Measurements from ENCODE around the gene OAS2.
"Not testable (repeated sequence)": the region's sequence is repeated elsewhere in the genome, so short reads cannot be mapped to it uniquely, and the experiment has no call there.

The OAS2 gene

GRCh38 chr12:112986291-112986800, 8.0 kb downstream of the OAS2 start:
- DNase-seq: no peak

- peak in 1 of 2 experiments; percentile 11 for DNase-seq
These were observed 9.2 kb downstream of the OAS2 start for GRCh38 chr12:112987561-112987960.

GRCh38 chr12:112988224-112988623, 9.9 kb downstream of the OAS2 start:
- DNase-seq: peak in 1 of 2 experiments; percentile 20

- DNase-seq: not testable (repeated sequence)
These were observed 10.6 kb downstream of the OAS2 start for GRCh38 chr12:112988823-112989385.

GRCh38 chr12:112989806-112990205, 11.5 kb downstream of the OAS2 start:
- no peak for DNase-seq

- DNase-seq: peak; percentile 75 to 79
These were observed 14.5 kb downstream of the OAS2 start for GRCh38 chr12:112992541-112993398.

GRCh38 chr12:112995008-112995407, 16.7 kb downstream of the OAS2 start:
- no peak for DNase-seq

GRCh38 chr12:112996501-112996900, 18.2 kb downstream of the OAS2 start:
- DNase-seq: no peak

- DNase-seq: no peak
These were observed 19.2 kb downstream of the OAS2 start for GRCh38 chr12:112997506-112997905.

- no peak for DNase-seq
These were observed 20.9 kb downstream of the OAS2 start for GRCh38 chr12:112998987-112999767.

- DNase-seq: no peak
These were observed 22.1 kb downstream of the OAS2 start for GRCh38 chr12:113000433-113000832.

GRCh38 chr12:113002155-113002554, 23.8 kb downstream of the OAS2 start:
- DNase-seq: no peak

- no peak for DNase-seq
These were observed 24.4 kb downstream of the OAS2 start for GRCh38 chr12:113002676-113003075.

GRCh38 chr12:113003636-113004035, 25.3 kb downstream of the OAS2 start:
- DNase-seq: no peak

GRCh38 chr12:113005762-113006161, 27.4 kb downstream of the OAS2 start:
- DNase-seq: no peak

- DNase-seq: no peak
These were observed 27.9 kb downstream of the OAS2 start for GRCh38 chr12:113006206-113006605.

GRCh38 chr12:113006641-113007040, 28.3 kb downstream of the OAS2 start:
- no peak for DNase-seq

- no peak for DNase-seq
These were observed 28.8 kb downstream of the OAS2 start for GRCh38 chr12:113007166-113007565.

- DNase-seq: no peak
These were observed 32.4 kb downstream of the OAS2 start for GRCh38 chr12:113010701-113011100.

GRCh38 chr12:113014565-113014964, 36.2 kb downstream of the OAS2 start:
- no peak for DNase-seq

- no peak for DNase-seq
These were observed 38.5 kb downstream of the OAS2 start for GRCh38 chr12:113016796-113017195.

- no peak for DNase-seq
These were observed 40.7 kb downstream of the OAS2 start for GRCh38 chr12:113019025-113019424.

GRCh38 chr12:113021500-113021899, 43.2 kb downstream of the OAS2 start:
- DNase-seq: no peak
